K562 (cell line): ENCODE data around the gene SLC25A40. TPM values are rescaled to one million over a fixed set of nuclear protein-coding genes. Genes with fewer than 3 reads are reported as not detected.

Source experiments
- AFF4 ChIP-seq: sonication (generic); formaldehyde crosslinking; IDR thresholded peaks from 2 replicates; pipeline ENCODE4 v1.8.0; 2023; ENCODE audit warnings: mild to moderate bottlenecking, missing genetic modification reagents
- CBX8 ChIP-seq: fragments of 200-600 bp; sonication (generic); IDR thresholded peaks from 2 replicates; pipeline ENCODE4 v1.6.1; 2012; ENCODE audit warnings: borderline replicate concordance, mixed run types, low read depth, mild to moderate bottlenecking, moderate library complexity, mixed read lengths, low read length, control low read depth, inconsistent platforms; ENCODE audit not compliant: poor library complexity, severe bottlenecking; ENCODE audit errors: extremely low read depth
- ELK3 ChIP-seq: fragments of 450-650 bp; formaldehyde crosslinking; IDR thresholded peaks from 2 replicates; pipeline ENCODE4 v1.4.0; 2020; ENCODE audit warnings: mild to moderate bottlenecking
- MBD2 ChIP-seq: sonication (generic); IDR thresholded peaks from 2 replicates; pipeline ENCODE4 v1.6.1; 2016; ENCODE audit warnings: low read depth, borderline replicate concordance
- MYC ChIP-seq, 2 experiments: fragments of 250-450 bp in 1 of 2; sonication (Bioruptor Pico) in 1 of 2; IDR thresholded peaks; 2 replicates each; pipeline versions ENCODE4 v1.5.1 to v1.6.1; 2012 to 2021; ENCODE audit warnings: low read depth in 2 of 2, borderline replicate concordance in 1 of 2, improper control_type of control experiment in 1 of 2, low read length in 1 of 2, mild to moderate bottlenecking in 1 of 2, moderate library complexity in 1 of 2
- NRF1 ChIP-seq, 2 experiments: fragments of 450-650 bp; IDR thresholded peaks in 1 of 2; conservative IDR thresholded peaks in 1 of 2; 2 replicates each; pipeline ENCODE4 v1.6.1; 2014; ENCODE audit warnings: mild to moderate bottlenecking in 2 of 2
- PHF20 ChIP-seq: fragments of 450-650 bp; IDR thresholded peaks from 2 replicates; pipeline ENCODE4 v1.6.1; 2018; ENCODE audit not compliant: partially characterized antibody
- SMARCA5 ChIP-seq: fragments of 450-650 bp; IDR thresholded peaks from 2 replicates; pipeline ENCODE4 v1.6.1; 2016
- SNRNP70 ChIP-seq: fragments of 200-400 bp; formaldehyde crosslinking; optimal IDR thresholded peaks from 2 replicates; pipeline ENCODE3; 2017; ENCODE audit warnings: low read depth, low read length
- ZBTB2 ChIP-seq: fragments of 450-650 bp; IDR thresholded peaks from 2 replicates; pipeline ENCODE4 v1.6.1; 2016; ENCODE audit warnings: antibody characterized with exemption
- ZNF318 ChIP-seq, 2 experiments: fragments of 450-650 bp; IDR thresholded peaks; 2 replicates each; pipeline ENCODE4 v1.6.1; 2016; ENCODE audit warnings: mild to moderate bottlenecking in 2 of 2, borderline replicate concordance in 1 of 2, low read depth in 1 of 2, moderate library complexity in 1 of 2
- ZNF696 ChIP-seq: fragments of 250-450 bp; sonication (Bioruptor Pico); conservative IDR thresholded peaks from 2 replicates; pipeline ENCODE4 v1.4.0; 2020; ENCODE audit warnings: mild to moderate bottlenecking, moderate library complexity
- polyA plus RNA-seq, 8 experiments: library from polyadenylated mRNA; depleted of rRNA in 4 of 8; stranded (reverse) in 5 of 8; unstranded in 3 of 8; fragments of >200 nt; fragmentation: Nextera tagmentation in 2 of 8; fragmentation: Illumina TruSeq in 1 of 8; extraction: Ambion mirVana in 2 of 8; extraction: Trizol in 1 of 8; gene quantifications; 2 replicates each; pipeline versions ENCODE4 v1.2.1 to v1.2.3, GENCODE V29; 2011 to 2014; ENCODE audit warnings: inconsistent platforms in 1 of 8, missing spikeins in 1 of 8
- total RNA-seq, 7 experiments: library from RNA; depleted of rRNA in 6 of 7; stranded (reverse); fragments of >200 nt in 6 of 7; fragmentation: Illumina TruSeq in 2 of 7; extraction: Trizol in 2 of 7; gene quantifications; 2 replicates each; pipeline versions ENCODE4 v1.2.1 to v1.2.3, GENCODE V29; 2011 to 2021; ENCODE audit warnings: low replicate concordance in 1 of 7

SLC25A40 gene
- total and polyA plus RNA-seq, 9 of the 15 experiments (the other 6 are each of a cell fraction or from before 2014, with no cell fraction given), result 6.7 to 44.0 (median 26.5) TPM

GRCh38 chr7:87876869-87877234, 692 bp upstream of the SLC25A40 start (continued):
- TF ChIP-seq MYC (IDR thresholded peaks at IDR 0.05; ENCODE audit: low read depth, low read length), result no peak
- 0 out of 2 replicates have a peak, but pooled peaks have one; percentile 53 for TF ChIP-seq MYC (CRISPR knock-in tag; IDR thresholded peaks at IDR 0.05; ENCODE audit: borderline replicate concordance, low read depth)
- TF ChIP-seq ZNF696, result no peak
- no peak for TF ChIP-seq ELK3 (CRISPR knock-in tag)
- no peak for TF ChIP-seq SNRNP70
- TF ChIP-seq CBX8, result no peak
- TF ChIP-seq SMARCA5, result no peak
- TF ChIP-seq NRF1 (conservative IDR thresholded peaks at IDR 0.05 in 1 of 2, IDR thresholded peaks at IDR 0.05 in 1 of 2), result no peak
- TF ChIP-seq ZBTB2, result no peak
- no peak for TF ChIP-seq MBD2
- no peak for TF ChIP-seq ZNF318 (IDR thresholded peaks at IDR 0.05; ENCODE audit: borderline replicate concordance in 1 of 2, low read depth in 1 of 2)
- TF ChIP-seq AFF4 (CRISPR knock-in tag), result peak; percentile 47; the same call in 1 of the 2 replicates
- no peak for TF ChIP-seq PHF20
